ENCODE measurements around the gene CENPK. TPM values are rescaled to one million over a fixed set of nuclear protein-coding genes. Genes with fewer than 3 reads are reported as not detected.
A peak's percentile ranks its signal among the peaks of the same experiment; 100 is the strongest.

Gene CENPK
- total RNA-seq, 1 experiment from 2014 or later: 56.4 TPM

- BruUV-seq (replicated peaks): no TSS peak
- Mint-ChIP-seq H3K4me1 (ENCODE audit: low read depth, unreplicated experiment) (no peaks in the 10 kb centered on the region), H3K36me3 (ENCODE audit: insufficient read depth, unreplicated experiment) (peaks cover 65% of the 10 kb centered on the region), H3K4me3 (ENCODE audit: unreplicated experiment) (no peak overlapping the region), H3K27ac (ENCODE audit: unreplicated experiment) (no peak overlapping the region), H3K9me3 (ENCODE audit: unreplicated experiment) (no peaks in the 10 kb centered on the region), H3K27me3 (ENCODE audit: insufficient read depth, unreplicated experiment) (no peaks in the 10 kb centered on the region)
- no peaks in the 10 kb centered on the region for H3K4me1 ChIP-seq
- no peak overlapping the region for H3K4me3 ChIP-seq (ENCODE audit: low read depth, low read length)
- POLR2A ChIA-PET: no interaction called here
- CTCF ChIA-PET: no interaction called here
- TF ChIP-seq CTCF (IDR thresholded peaks at IDR 0.05; ENCODE audit: insufficient read depth in 1 of 2, low read depth in 1 of 2, low read length in 1 of 2, severe bottlenecking in 1 of 2, unreplicated experiment in 1 of 2): no peak
- no peaks in the 10 kb centered on the region for H3K27me3 ChIP-seq (replicated peaks; ENCODE audit: control insufficient read depth, insufficient read depth, low read length)
- no peaks in the 10 kb centered on the region for H3K9me3 ChIP-seq
- DNase-seq: no peak
- intact Hi-C loops (cut with micrococcal nuclease; ENCODE audit: unreplicated experiment): no loop called here
- H3K36me3 ChIP-seq (ENCODE audit: control insufficient read depth, insufficient read depth, low read length): no peaks in the 10 kb centered on the region
Observed at GRCh38 chr5:65546141-65546540, 16.8 kb downstream of the CENPK start.

GRCh38 chr5:65544473-65544872, 18.5 kb downstream of the CENPK start:
- POLR2A ChIA-PET: no interaction called here
- Histone ChIP-seq H3K4me1 (peaks cover 8% of the 10 kb centered on the region; the same call in 1 of the 2 replicates), H3K36me3 (ENCODE audit: control insufficient read depth, insufficient read depth, low read length) (no peaks in the 10 kb centered on the region), H3K9me3 (no peaks in the 10 kb centered on the region), H3K27me3 (replicated peaks; ENCODE audit: control insufficient read depth, insufficient read depth, low read length) (no peaks in the 10 kb centered on the region), H3K4me3 (ENCODE audit: low read depth, low read length) (no peak overlapping the region)
- BruUV-seq (replicated peaks): no TSS peak
- H3K27ac Mint-ChIP-seq (ENCODE audit: unreplicated experiment): no peak overlapping the region
- H3K27me3 Mint-ChIP-seq (ENCODE audit: insufficient read depth, unreplicated experiment): no peaks in the 10 kb centered on the region
- CTCF ChIA-PET: no interaction called here
- H3K4me1 Mint-ChIP-seq (ENCODE audit: low read depth, unreplicated experiment): no peaks in the 10 kb centered on the region
- no peaks in the 10 kb centered on the region for H3K9me3 Mint-ChIP-seq (ENCODE audit: unreplicated experiment)
- H3K36me3 Mint-ChIP-seq (ENCODE audit: insufficient read depth, unreplicated experiment): peaks cover 61% of the 10 kb centered on the region
- intact Hi-C loops (cut with micrococcal nuclease; ENCODE audit: unreplicated experiment): no loop called here
- no peak overlapping the region for H3K4me3 Mint-ChIP-seq (ENCODE audit: unreplicated experiment)
- TF ChIP-seq CTCF (IDR thresholded peaks at IDR 0.05; ENCODE audit: insufficient read depth in 1 of 2, low read depth in 1 of 2, low read length in 1 of 2, severe bottlenecking in 1 of 2, unreplicated experiment in 1 of 2): no peak
- DNase-seq: no peak

- intact Hi-C loops (cut with micrococcal nuclease; ENCODE audit: unreplicated experiment): no loop called here
- H3K36me3 Mint-ChIP-seq (ENCODE audit: insufficient read depth, unreplicated experiment): peaks cover 38% of the 10 kb centered on the region
- no peak for TF ChIP-seq CTCF (IDR thresholded peaks at IDR 0.05; ENCODE audit: insufficient read depth in 1 of 2, low read depth in 1 of 2, low read length in 1 of 2, severe bottlenecking in 1 of 2, unreplicated experiment in 1 of 2)
- no peaks in the 10 kb centered on the region for H3K9me3 ChIP-seq
- POLR2A ChIA-PET: no interaction called here
- no peak overlapping the region for H3K4me3 ChIP-seq (ENCODE audit: low read depth, low read length)
- peak in 1 of 2 experiments; percentile 21 for DNase-seq
- H3K27ac Mint-ChIP-seq (ENCODE audit: unreplicated experiment): no peak overlapping the region
- CTCF ChIA-PET: no interaction called here
- H3K4me1 Mint-ChIP-seq (ENCODE audit: low read depth, unreplicated experiment): no peaks in the 10 kb centered on the region
- H3K27me3 ChIP-seq (replicated peaks; ENCODE audit: control insufficient read depth, insufficient read depth, low read length): no peaks in the 10 kb centered on the region
- peaks cover 8% of the 10 kb centered on the region; the same call in 1 of the 2 replicates for H3K4me1 ChIP-seq
- no peaks in the 10 kb centered on the region for H3K36me3 ChIP-seq (ENCODE audit: control insufficient read depth, insufficient read depth, low read length)
- no TSS peak for BruUV-seq (replicated peaks)
- no peaks in the 10 kb centered on the region for H3K9me3 Mint-ChIP-seq (ENCODE audit: unreplicated experiment)
- no peaks in the 10 kb centered on the region for H3K27me3 Mint-ChIP-seq (ENCODE audit: insufficient read depth, unreplicated experiment)
- no peak overlapping the region for H3K4me3 Mint-ChIP-seq (ENCODE audit: unreplicated experiment)
Observed at GRCh38 chr5:65539827-65540226, 23.1 kb downstream of the CENPK start.
